GM10266 (cell line): ENCODE data around the gene TSFM.

Source experiments
- DNase-seq: peaks from one replicate; pipeline ENCODE4 v3.0.0; 2012; ENCODE audit errors: extremely low spot score
- CTCF ChIP-seq: IDR thresholded peaks from 2 replicates; pipeline ENCODE4 v1.5.1; 2012; ENCODE audit warnings: mild to moderate bottlenecking, low read depth; ENCODE audit not compliant: control insufficient read depth, insufficient read depth; ENCODE audit errors: missing control alignments

The TSFM gene

GRCh38 chr12:57838594-57839302 lies 56.2 kb downstream of the TSFM start:
- TF ChIP-seq CTCF: no peak

GRCh38 chr12:57839996-57840395 lies 57.4 kb downstream of the TSFM start:
- DNase-seq: no peak
- no peak for TF ChIP-seq CTCF

More at GRCh38 chr12:57838594-57839302, 56.2 kb downstream of the TSFM start:
- no peak for DNase-seq

- no peak for TF ChIP-seq CTCF
- DNase-seq: no peak
Observed at GRCh38 chr12:57840726-57841125, 58.1 kb downstream of the TSFM start.

- TF ChIP-seq CTCF: no peak
- DNase-seq: no peak
Observed at GRCh38 chr12:57841445-57841844, 58.9 kb downstream of the TSFM start.

GRCh38 chr12:57842342-57843294 lies 60.0 kb downstream of the TSFM start:
- no peak for DNase-seq
- TF ChIP-seq CTCF: no peak

GRCh38 chr12:57844709-57845477 lies 62.3 kb downstream of the TSFM start:
- TF ChIP-seq CTCF: no peak
- DNase-seq: peak; percentile 61
